Progenitor cell of endocrine pancreas (in vitro differentiated cells): ENCODE results near the gene LAMA5. TPM values are rescaled to one million over a fixed set of nuclear protein-coding genes. Genes with fewer than 3 reads are reported as not detected.

Source experiments
- DNase-seq: peaks from one replicate; pipeline ENCODE4 v3.0.0; 2021; ENCODE audit warnings: low spot score; ENCODE audit not compliant: unreplicated experiment
- H3K27ac Mint-ChIP-seq: 2 replicates; pipeline ENCODE4 v1.8.0; 2021; ENCODE audit warnings: mild to moderate bottlenecking, moderate library complexity, mixed read lengths
- H3K27me3 Mint-ChIP-seq: 2 replicates; pipeline ENCODE4 v1.8.0; 2021; ENCODE audit warnings: mixed read lengths
- H3K36me3 Mint-ChIP-seq: 2 replicates; pipeline ENCODE4 v1.8.0; 2022; ENCODE audit warnings: mixed read lengths; ENCODE audit not compliant: insufficient read depth
- H3K4me1 Mint-ChIP-seq: 2 replicates; pipeline ENCODE4 v1.8.0; 2021; ENCODE audit warnings: low read depth, mixed read lengths
- H3K4me3 Mint-ChIP-seq: 2 replicates; pipeline ENCODE4 v1.8.0; 2021; ENCODE audit warnings: low read depth, mild to moderate bottlenecking, moderate library complexity, mixed read lengths
- H3K9me3 Mint-ChIP-seq: 2 replicates; pipeline ENCODE4 v1.8.0; 2021; ENCODE audit warnings: low read depth, mixed read lengths
- CTCF ChIP-seq: fragments of 200-600 bp; sonication (generic); IDR thresholded peaks from one replicate; pipeline ENCODE4 v1.5.0; 2021; ENCODE audit warnings: antibody characterized with exemption, mild to moderate bottlenecking; ENCODE audit not compliant: unreplicated experiment
- total RNA-seq: library from RNA; stranded (reverse); gene quantifications from 2 replicates; pipeline ENCODE4 v1.2.1, GENCODE V29; 2021

Gene LAMA5
- total RNA-seq, 1 donor from 2014 or later: 252 TPM

GRCh38 chr20:62350629-62351422 is 16.3 kb downstream of the LAMA5 start:
- DNase-seq: no peak
- Mint-ChIP-seq H3K27ac (no peak overlapping the region), H3K36me3 (peaks cover 17% of the 10 kb centered on the region), H3K4me1 (peaks cover 3% of the 10 kb centered on the region), H3K4me3 (no peak overlapping the region), H3K9me3 (peaks cover 8% of the 10 kb centered on the region), H3K27me3 (no peaks in the 10 kb centered on the region)
- no peak for TF ChIP-seq CTCF

GRCh38 chr20:62350098-62350628 is 16.9 kb downstream of the LAMA5 start:
- no peak for TF ChIP-seq CTCF
- no peak for DNase-seq
- H3K9me3 Mint-ChIP-seq: peaks cover 8% of the 10 kb centered on the region
- no peaks in the 10 kb centered on the region for H3K27me3 Mint-ChIP-seq
- H3K27ac Mint-ChIP-seq: peak overlapping the region; percentile 89
- peaks cover 22% of the 10 kb centered on the region for H3K36me3 Mint-ChIP-seq
- H3K4me3 Mint-ChIP-seq: no peak overlapping the region
- no peaks in the 10 kb centered on the region for H3K4me1 Mint-ChIP-seq

GRCh38 chr20:62349556-62350097 is 17.5 kb downstream of the LAMA5 start:
- TF ChIP-seq CTCF: no peak
- no peak overlapping the region for H3K27ac Mint-ChIP-seq
- no peaks in the 10 kb centered on the region for H3K4me1 Mint-ChIP-seq
- H3K27me3 Mint-ChIP-seq: no peaks in the 10 kb centered on the region
- peaks cover 24% of the 10 kb centered on the region for H3K36me3 Mint-ChIP-seq
- H3K9me3 Mint-ChIP-seq: peaks cover 8% of the 10 kb centered on the region
- no peak for DNase-seq
- H3K4me3 Mint-ChIP-seq: no peak overlapping the region

GRCh38 chr20:62348604-62349003 is 18.5 kb downstream of the LAMA5 start:
- no peak overlapping the region for H3K4me3 Mint-ChIP-seq
- H3K4me1 Mint-ChIP-seq: no peaks in the 10 kb centered on the region
- peaks cover 8% of the 10 kb centered on the region for H3K9me3 Mint-ChIP-seq
- H3K36me3 Mint-ChIP-seq: peaks cover 24% of the 10 kb centered on the region
- H3K27ac Mint-ChIP-seq: peak overlapping the region; percentile 13
- no peak for TF ChIP-seq CTCF
- no peak for DNase-seq
- H3K27me3 Mint-ChIP-seq: no peaks in the 10 kb centered on the region

- H3K4me3 Mint-ChIP-seq: no peak overlapping the region
Measured at GRCh38 chr20:62347445-62347844, 19.7 kb downstream of the LAMA5 start.

More at GRCh38 chr20:62347445-62347844, 19.7 kb downstream of the LAMA5 start:
- Mint-ChIP-seq H3K27me3 (no peaks in the 10 kb centered on the region), H3K4me1 (no peaks in the 10 kb centered on the region), H3K27ac (no peak overlapping the region), H3K36me3 (peaks cover 30% of the 10 kb centered on the region), H3K9me3 (peaks cover 8% of the 10 kb centered on the region)
- DNase-seq: no peak
- TF ChIP-seq CTCF: no peak
